OCI-M1 (cell line): ENCODE measurements around the gene RBM19.
A peak's percentile ranks its signal among the peaks of the same experiment; 100 is the strongest.

Experiments used
- DNase-seq: peaks from one replicate; lab custom pipeline; 2025; lab: John Stamatoyannopoulos, UW

RBM19 gene

GRCh38 chr12:113880988-113881962 is 84.8 kb downstream of the RBM19 start:
- no peak for DNase-seq

DNA sequence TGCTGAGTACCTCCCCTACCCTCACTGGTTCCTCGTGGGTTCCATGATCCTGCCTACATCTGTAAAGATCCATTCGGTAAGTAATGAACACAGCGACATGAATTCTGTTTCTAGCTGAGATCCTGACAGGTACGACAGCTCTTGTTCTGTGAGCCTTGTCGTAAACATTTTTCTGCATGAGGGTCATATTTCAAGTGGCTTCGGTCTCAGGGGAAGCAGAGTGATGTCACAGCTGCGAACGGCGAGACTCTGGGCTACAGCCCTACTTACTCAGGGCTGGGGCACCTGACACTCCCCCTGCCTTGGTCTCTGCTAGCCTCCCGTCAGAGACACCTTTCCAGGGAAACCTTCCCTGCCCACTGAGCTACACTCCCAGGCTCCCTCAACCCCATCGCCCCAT is 85.8 kb downstream of the RBM19 start:
- no peak for DNase-seq

GRCh38 chr12:113879658-113880057 is 86.5 kb downstream of the RBM19 start:
- DNase-seq: no peak

- DNase-seq: no peak
These were observed 88.5 kb downstream of the RBM19 start for GRCh38 chr12:113877607-113878006.

DNA sequence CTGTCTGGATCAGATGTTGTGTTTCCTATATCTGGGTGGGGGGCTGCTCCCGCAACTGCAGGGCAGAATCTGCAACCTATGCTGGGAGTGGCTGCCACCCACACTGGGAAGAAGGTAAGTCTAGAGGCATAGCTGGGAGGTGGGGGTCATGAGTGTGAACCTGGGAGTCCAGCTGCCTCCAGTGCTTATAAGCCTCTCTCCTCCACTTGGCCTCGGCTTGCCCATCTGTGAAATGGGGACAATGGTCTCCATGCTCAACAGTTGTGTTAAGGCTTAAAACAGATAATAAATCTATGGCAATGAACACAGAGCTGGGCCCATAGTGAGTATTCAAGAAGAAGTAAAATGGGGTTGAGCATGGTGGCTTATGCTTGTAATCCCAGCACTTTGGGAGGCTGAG is 90.0 kb downstream of the RBM19 start:
- no peak for DNase-seq

DNA sequence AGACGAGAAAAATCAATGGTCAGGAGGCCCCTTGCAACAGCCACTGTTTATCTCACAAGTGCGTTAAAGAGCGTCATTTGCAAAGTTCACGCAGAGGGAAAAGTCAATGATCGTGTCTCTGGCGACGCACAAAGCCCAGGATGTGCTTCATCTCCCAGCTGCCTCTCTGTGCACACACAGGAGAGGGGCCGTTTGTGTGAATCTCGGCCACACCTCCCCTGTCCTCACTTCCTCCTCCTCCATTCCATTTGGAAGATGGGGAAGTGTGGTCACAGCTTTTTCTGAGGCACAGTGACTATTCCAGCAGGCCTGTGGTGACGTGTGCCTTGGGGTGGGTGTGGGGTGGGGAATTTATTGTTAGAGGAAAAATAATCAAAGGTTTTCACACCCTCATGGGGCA is 90.4 kb downstream of the RBM19 start:
- no peak for DNase-seq

DNA sequence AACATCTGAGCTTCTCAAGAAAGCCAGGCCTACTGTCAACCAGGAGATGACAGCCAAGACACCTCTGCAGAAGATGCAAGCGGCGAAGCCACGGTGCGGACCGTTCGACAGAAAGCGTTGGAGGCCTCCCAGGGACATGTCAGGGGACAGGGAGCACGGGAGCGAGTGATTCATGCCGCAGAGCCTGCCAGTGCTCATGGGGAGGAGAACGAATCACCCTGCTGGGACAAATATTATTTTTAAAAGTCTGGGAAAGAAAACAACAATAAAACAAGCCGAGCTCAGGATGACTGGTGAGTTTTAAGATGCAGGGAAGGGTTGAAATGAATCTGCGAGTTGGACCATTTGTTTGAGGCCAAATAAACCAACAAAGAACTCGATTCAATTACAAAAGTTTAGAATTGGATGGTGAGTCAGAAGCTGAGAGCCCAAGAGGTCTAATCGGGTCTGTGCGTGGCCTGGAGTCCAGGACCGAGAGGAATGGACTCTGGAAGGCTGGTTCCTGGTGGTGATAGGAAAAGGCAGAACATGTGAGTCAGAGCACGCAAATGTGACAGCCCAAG is 91.0 kb downstream of the RBM19 start:
- no peak for DNase-seq

- DNase-seq: no peak
These were observed 91.8 kb downstream of the RBM19 start for GRCh38 chr12:113874326-113874725.

GRCh38 chr12:113873740-113874139 is 92.4 kb downstream of the RBM19 start:
- no peak for DNase-seq

- no peak for DNase-seq
These were observed 95.2 kb downstream of the RBM19 start for GRCh38 chr12:113870890-113871289.

DNA sequence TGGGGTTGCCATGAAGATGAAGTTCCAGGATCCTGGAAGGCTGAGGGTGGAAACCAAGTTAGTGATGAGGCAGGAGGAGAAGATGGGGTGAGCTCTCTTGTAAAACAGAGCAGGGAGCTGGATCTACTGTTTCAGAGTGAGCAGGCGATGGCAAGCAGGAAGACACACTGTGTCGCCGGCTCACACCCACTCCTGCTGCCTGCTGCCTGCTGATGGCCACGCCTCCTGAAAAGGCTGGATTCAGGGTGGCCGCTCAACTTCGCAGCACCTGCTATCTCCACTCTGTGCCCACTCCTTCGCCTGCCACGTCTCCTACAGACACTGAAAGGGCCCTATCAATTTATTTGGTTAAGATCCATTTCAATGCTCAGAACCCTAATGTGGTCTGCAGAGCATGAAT is 96.1 kb downstream of the RBM19 start:
- DNase-seq: no peak

GRCh38 chr12:113868365-113868764 is 97.8 kb downstream of the RBM19 start:
- DNase-seq: no peak

- DNase-seq: no peak
These were observed 98.9 kb downstream of the RBM19 start for GRCh38 chr12:113867258-113867657.

GRCh38 chr12:113866496-113866895 is 99.6 kb downstream of the RBM19 start:
- no peak for DNase-seq

DNA sequence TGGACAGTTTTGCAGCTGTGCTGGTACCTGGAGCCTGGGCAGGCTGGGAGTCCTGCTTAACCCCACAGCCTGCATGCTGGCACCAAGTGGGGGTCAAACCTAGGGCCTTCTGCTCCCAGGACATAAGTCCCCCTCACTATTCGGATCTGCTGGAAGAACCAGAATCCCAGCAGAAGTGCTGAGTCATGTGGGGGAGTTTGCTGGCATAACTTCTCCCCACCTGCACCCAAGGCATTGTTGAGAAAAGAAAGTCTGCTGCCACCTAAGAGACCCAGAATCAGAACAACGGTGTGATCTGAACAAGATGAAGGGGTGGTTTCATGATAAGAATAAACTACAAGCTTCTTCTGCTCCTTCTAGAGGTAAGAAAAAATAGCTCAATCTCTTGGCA is 102.7 kb downstream of the RBM19 start:
- peak; percentile 47 for DNase-seq

GRCh38 chr12:113862590-113863454 is 103.3 kb downstream of the RBM19 start:
- peak; percentile 61 for DNase-seq

GRCh38 chr12:113861708-113862312 is 104.3 kb downstream of the RBM19 start:
- DNase-seq: no peak

DNA sequence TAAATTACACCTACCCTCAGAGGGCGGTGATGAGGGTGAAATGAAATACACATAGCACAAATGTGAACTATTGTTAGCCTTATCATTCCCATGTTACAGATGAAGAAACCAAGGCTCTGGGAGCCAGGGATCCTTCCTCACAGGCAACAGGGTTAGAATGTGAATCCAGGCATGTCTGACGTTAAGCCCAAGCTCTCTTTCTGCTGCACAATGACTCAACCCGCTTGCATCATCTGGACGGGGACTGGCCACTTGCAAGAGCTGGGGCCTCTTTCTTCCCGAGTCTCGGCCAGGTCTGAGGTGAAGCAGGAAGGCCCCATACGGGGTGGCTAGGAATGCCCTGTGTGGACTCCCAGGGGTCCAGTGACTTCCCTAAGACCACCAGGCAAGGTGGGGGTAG is 105.2 kb downstream of the RBM19 start:
- DNase-seq: peak; percentile 10

DNA sequence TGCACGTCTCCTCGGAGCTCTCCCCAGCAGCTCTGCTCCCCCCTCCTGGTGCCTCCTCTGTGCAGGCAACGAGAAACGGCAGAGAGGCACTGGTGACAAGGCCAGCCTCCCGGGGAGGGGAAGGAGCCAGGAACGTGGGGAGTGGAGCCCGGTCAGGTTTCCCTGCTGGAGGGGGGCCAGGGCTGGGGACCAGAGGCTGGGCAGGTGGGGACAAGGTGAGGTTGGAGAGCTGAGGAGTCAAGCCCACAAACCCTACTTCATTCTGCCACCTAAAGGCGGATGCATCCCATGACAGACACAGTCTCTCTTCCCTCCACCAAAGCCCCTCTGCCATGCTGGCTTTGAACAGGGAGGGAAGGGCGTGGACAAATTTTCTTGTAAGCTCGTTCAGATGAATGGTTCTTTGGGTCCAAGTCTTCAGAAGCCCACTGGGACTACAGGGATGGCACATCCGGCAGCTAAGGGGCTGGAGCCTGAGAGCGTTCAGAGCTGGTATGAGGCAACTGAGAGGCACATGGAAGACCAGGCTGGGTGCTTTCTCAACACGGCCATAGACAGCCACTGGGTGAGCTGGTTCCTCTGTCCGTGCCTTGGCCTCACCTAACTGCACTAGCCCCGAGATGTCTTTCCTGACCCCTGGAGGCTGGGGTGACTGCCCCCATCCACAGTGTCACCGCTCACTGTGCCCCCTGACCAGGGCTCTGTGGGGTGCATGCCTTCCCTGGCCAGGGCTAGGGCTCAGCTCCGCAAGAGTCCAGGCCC is 105.9 kb downstream of the RBM19 start:
- peak; percentile 5 for DNase-seq

- no peak for DNase-seq
These were observed 107.2 kb downstream of the RBM19 start for GRCh38 chr12:113858841-113859386.

DNA sequence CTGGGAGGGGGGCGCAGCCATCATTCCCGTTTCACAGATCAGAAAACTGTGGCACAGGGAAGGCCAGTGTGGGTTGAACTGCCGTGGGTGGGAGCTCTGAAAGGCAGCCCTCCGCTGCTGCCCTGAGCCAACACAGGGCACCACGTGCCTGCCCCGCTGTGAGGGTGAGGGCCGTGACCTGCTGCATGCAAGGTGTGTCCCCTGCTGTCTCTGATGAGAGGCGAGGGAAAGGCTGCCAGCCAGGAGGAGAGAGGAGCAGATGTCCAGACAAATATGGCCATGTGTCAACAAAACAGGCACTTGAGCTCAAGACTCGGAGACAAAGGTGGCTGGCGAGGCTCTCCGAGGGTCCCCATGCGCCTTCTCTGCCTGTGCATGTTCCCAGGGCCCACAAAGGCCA is 108.8 kb downstream of the RBM19 start:
- DNase-seq: no peak
